GM20431 (cell line): ENCODE results near the gene CCN2.

Experiments used
- in situ Hi-C: fragments of 300-500 bp; cut with MseI, MboI; formaldehyde crosslinking; loops from one replicate; pipeline ENCODE4 v1.15.0; 2020; ENCODE audit warnings: low sequenced_read_pairs; ENCODE audit not compliant: unreplicated experiment

Gene CCN2, protein sequence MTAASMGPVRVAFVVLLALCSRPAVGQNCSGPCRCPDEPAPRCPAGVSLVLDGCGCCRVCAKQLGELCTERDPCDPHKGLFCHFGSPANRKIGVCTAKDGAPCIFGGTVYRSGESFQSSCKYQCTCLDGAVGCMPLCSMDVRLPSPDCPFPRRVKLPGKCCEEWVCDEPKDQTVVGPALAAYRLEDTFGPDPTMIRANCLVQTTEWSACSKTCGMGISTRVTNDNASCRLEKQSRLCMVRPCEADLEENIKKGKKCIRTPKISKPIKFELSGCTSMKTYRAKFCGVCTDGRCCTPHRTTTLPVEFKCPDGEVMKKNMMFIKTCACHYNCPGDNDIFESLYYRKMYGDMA

GRCh38 chr6:131950767-131951575 is at the start of gene CCN2:
Gene CCN2 (minus strand): TSS chr6:131951372. CDS start chr6:131951172, 200 bp downstream.
- in situ Hi-C loops: no loop called here

- in situ Hi-C loops: no loop called here
Observed at GRCh38 chr6:132000296-132000695, 49.1 kb upstream of the CCN2 start.

- in situ Hi-C loops: no loop called here
Observed at GRCh38 chr6:131999545-132000146, 48.5 kb upstream of the CCN2 start.

DNA sequence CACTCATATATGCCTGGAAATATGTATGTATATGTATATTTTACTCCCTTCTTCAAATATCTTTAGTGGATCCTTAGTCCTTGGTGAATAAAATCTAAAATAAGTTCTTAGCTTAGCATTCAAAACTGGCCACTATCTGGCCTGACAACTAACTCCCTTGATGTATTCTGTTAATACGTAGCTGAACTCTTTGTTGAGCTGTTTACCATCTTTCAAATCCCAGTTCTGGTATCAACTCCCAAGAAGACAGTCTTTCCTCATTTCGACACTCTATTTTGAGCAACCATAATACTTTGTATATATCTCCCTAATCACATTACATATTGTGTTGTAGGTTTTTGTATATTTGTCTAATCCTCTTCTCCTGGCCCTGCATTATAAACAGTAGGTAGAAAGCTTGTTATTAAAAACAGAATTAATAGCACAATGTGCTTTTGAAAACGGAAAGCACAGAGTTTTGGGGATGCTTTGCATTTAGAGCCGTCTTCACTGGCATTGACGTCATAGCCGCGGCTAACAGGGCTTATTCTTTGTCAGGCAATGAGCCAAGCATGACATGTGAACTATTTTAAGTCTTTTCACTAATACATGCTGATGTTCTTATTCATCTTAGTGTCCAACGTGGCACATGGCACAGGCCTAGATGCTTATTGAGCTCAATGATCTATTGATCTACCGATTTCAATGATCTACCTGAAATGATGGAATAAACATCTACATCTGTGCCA is 47.2 kb upstream of the CCN2 start:
- in situ Hi-C loops: no loop called here

- in situ Hi-C loops: no loop called here
Observed at GRCh38 chr6:131997429-131998153, 46.4 kb upstream of the CCN2 start.

DNA sequence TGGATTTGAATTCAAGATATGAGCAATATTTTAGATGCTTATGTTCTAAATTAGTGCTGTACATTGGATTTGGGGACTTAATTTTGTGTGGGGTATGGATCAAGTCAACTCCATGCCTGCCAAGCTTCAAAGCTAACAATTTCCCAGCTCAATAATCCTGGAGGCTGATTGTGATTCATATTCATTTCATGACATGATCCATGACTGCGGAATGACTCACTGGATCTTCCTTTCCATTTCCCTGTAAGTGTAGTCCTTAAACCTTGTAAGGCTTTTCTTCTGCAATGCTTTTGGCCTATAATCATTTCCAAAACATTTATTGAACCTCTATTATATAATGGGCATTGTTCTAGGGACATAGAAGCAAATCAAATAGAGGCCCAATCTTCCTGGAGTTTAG is 44.7 kb upstream of the CCN2 start:
- in situ Hi-C loops: no loop called here

DNA sequence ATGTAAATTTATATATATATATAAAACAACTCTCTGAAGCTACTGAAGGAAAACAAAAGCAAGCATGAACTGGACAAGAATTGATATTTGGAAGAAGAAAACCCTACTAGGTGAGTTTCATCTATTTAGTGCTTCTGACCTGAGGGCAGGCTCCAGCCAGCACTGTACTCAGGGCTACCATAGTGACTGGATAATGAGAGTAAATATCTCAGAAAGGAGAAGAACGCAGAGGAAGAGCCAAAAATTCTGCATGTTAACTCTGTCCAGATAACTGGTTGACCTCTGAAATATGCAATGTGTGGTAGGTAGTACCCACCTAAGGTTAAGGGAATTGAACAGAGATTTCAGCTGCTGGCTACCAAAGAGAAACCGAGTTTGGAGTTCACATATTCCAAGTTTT is 41.4 kb upstream of the CCN2 start:
- in situ Hi-C loops: no loop called here

DNA sequence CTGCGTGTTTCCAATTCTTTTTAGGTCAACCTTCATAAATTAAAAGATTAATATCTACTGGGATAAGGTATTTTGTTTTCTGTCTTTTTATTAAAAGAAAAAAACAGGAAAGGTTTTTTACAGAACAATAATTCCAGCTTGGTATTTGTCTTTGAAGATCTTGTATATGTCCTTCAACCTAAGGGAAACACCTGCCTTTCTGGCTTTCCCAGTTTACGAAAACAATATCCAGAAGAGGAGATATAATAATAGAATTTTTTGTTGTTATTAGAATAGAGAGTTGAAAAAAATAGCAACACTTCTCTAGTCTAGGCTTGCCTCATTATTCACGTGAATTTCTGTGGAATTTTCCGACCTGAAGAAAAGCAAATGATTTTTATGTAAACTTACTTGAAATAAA is 37.9 kb upstream of the CCN2 start:
- in situ Hi-C loops: no loop called here

DNA sequence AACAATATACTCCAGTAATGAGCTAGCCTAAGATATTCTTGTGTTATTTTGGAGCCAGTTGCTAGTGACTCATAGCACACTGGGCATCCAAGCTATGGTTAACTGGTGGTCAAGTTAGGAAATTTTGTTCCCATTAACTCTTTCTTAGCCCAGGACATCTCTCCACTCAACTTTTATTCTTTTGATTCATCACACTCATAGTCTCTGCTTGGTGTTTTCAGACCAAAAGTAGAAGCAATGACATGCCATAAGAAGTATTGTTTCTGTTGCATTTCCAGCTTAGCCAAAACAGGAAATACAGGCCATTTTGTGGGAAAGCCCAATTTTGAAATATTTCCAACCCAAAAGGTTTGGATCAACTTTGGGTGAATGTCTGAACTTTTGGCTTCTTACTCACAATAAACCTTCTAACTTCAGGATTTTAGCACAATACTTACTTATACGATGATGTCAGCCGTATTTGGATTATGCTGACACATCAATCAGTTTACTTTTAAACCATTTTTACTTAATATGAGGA is 31.6 kb upstream of the CCN2 start:
- in situ Hi-C loops: no loop called here

DNA sequence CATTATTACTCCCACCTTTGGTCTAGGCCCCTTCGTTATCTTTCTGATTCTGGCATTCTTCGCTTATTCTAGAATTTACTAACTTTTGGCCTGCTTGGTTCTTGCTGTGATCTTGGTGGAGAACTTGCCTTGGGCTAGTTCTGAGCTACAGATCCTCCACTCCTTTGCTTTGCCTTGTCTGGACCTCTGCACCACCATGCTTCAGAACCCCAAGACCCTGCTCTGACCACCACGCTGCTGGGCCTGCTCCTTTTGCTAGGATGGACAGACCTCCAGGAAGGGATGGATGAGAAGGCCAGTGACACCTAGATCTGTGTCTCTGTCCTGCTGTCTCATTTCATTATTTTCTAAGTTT is 30.4 kb upstream of the CCN2 start:
- in situ Hi-C loops: no loop called here

DNA sequence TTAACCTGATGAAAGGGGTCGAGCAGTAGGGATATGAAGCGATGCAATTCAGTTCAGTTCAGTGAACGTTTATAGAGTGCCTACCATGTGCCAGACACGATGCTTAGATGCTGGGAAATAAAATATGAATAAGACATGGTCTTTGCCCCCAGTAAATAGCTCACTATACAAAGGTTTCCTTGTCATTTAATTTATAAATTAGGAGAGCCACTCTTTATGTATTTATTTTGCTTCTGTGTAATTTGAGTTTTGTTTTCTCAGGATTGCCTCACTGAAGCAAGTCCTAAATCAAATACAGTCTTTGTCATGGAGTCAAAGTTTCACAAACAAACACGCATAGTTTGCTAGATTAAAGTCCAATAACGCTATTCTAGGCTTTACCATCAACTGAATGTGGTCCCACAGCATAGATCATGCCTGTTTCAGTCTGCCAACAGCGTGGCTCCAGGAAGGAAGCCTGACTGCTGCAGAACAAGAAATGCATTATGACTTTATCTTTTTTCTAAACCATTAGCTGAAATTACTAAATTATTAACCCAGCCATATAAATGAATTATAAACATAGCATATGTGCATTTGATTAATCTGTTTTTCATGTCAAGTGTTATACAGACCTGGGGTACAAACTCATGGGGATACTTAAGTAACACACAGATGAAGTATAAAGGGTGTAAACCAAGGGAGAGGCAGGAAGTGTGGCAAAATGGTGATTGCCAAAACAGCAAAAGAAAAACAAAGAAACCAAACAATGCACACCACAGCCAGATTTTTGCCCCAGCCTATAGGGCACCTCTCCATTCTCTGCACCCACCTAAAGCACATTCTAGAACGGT is 29.8 kb upstream of the CCN2 start:
- in situ Hi-C loops: no loop called here

GRCh38 chr6:131980338-131980790 is 29.2 kb upstream of the CCN2 start:
- in situ Hi-C loops: no loop called here

DNA sequence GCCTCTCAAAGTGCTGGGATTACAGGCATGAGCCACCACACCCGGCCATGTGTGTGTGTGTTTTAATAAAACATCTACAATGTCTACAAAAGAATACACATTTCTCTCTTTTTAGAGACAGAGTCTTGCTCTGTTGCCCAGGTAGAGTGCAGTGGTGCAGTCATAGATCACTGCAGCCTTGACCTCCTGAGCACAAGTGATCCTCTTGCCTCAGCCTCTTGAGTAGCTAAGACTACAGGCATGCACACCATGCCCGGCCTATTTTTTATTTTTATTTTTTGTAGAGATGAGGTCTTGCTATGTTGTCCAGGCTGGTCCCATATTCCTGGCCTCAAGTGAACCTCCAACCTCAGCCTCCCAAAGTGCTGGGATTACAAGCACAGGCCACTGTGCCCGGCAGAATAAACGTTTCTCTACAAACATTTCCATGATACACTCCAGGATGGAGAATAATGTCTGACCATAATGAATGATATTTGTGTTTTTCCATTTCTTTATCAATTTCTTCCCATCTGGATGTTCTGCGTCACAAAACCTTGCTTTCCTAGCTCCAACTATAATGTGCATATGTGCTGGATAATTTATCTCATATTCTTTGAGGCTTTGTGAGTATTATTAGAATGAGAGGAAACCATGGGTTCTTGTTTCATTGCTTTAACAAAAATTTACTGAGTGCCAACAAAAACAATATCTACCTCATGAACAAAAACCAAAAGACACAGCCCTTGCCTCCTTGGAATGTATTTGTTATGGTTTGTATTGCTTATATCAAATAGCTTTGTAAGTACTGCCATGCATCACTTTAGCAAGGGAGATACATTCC is 28.6 kb upstream of the CCN2 start:
- in situ Hi-C loops: no loop called here

- in situ Hi-C loops: no loop called here
Observed at GRCh38 chr6:131978522-131978921, 27.4 kb upstream of the CCN2 start.

DNA sequence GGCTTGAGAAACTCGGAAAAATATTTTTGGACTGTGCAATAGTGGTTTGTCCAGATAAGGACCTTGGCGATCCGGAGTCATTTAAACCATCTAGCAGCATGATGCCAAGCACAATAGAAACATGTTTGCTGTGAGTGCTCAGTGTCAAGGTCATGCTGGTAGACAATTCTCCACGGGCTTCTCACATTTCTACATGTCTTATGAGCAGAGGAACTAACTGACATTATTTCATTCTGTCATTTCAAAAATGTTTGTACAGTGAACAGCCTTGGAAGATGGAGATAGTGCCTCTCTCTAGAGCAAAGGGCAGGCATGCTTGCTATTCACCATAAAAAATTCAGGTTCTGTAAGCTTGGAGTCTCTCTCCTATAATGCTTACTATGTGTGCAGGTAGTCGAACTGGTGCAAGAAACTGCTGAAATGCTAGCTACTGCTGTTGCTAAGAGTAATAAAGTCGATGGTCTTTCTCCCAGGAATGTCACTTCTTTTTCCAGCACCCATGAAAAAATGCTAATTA is 25.4 kb upstream of the CCN2 start:
- in situ Hi-C loops: no loop called here

DNA sequence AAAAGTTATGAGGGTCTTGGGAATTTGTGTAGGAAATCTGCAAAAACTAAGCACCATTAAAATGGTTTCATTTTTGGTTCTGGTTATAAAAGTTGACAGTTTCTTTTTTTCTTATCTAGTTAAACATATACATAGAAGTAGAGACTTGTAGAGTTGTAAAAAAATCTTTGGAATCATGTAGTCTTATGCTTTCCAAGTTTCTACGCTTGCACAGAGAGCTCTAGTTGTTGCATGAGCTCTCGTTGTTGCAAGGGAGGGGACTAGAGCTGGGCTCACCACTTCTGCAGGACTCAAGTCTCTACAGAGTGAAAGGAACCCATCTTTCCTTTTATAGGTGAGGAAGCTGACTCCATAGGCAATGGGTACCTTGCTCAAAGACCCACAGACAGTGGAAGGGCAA is 21.6 kb upstream of the CCN2 start:
- in situ Hi-C loops: no loop called here

GRCh38 chr6:131970076-131970859 is 19.1 kb upstream of the CCN2 start:
- in situ Hi-C loops: no loop called here
